Measurements from ENCODE around the gene SMIM10.

The SMIM10 gene

DNA sequence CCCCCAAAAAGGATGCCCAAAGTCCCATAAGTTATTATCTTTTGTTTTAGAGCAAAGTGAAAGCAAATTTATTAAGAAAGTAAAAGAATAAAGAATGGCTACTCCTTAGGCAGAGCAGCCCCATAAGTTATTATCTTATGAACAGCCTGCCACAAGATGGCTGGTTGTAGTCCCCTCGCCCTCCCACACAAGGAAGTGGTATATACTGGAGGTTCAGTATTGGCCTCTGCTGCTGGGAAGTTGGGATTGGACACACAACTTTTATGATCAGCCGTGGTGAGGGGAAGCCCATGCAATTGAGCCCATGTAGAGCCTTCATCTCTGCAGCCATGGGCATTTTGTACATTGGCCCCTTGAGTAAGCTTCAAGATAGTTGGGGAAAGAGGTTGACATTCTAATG, 8.0 kb upstream of the SMIM10 start:
- TF ChIP-seq POLR2AphosphoS5 (IDR thresholded peaks at IDR 0.05; ENCODE audit: low read depth, low read length): no peak
- TF ChIP-seq FOXP2 (optimal IDR thresholded peaks at IDR 0.05; ENCODE audit: borderline replicate concordance, extremely low read depth, extremely low read length, insufficient read depth): no peak
- TF ChIP-seq, protein P1, sequence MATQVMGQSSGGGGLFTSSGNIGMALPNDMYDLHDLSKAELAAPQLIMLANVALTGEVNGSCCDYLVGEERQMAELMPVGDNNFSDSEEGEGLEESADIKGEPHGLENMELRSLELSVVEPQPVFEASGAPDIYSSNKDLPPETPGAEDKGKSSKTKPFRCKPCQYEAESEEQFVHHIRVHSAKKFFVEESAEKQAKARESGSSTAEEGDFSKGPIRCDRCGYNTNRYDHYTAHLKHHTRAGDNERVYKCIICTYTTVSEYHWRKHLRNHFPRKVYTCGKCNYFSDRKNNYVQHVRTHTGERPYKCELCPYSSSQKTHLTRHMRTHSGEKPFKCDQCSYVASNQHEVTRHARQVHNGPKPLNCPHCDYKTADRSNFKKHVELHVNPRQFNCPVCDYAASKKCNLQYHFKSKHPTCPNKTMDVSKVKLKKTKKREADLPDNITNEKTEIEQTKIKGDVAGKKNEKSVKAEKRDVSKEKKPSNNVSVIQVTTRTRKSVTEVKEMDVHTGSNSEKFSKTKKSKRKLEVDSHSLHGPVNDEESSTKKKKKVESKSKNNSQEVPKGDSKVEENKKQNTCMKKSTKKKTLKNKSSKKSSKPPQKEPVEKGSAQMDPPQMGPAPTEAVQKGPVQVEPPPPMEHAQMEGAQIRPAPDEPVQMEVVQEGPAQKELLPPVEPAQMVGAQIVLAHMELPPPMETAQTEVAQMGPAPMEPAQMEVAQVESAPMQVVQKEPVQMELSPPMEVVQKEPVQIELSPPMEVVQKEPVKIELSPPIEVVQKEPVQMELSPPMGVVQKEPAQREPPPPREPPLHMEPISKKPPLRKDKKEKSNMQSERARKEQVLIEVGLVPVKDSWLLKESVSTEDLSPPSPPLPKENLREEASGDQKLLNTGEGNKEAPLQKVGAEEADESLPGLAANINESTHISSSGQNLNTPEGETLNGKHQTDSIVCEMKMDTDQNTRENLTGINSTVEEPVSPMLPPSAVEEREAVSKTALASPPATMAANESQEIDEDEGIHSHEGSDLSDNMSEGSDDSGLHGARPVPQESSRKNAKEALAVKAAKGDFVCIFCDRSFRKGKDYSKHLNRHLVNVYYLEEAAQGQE (IDR thresholded peaks at IDR 0.05; ENCODE audit: insufficient read depth in 1 of 2, low read depth in 2 of 2, low read length in 2 of 2): no peak
- TF ChIP-seq SIN3A (IDR thresholded peaks at IDR 0.05; ENCODE audit: borderline replicate concordance, insufficient read depth, low read length): no peak

GRCh38 chrX:134985479-134985878, 5.3 kb upstream of the SMIM10 start:
- no peak for TF ChIP-seq FOXP2 (optimal IDR thresholded peaks at IDR 0.05; ENCODE audit: borderline replicate concordance, extremely low read depth, extremely low read length, insufficient read depth)
- no peak for TF ChIP-seq POLR2AphosphoS5 (IDR thresholded peaks at IDR 0.05; ENCODE audit: low read depth, low read length)
- no peak for TF ChIP-seq SIN3A (IDR thresholded peaks at IDR 0.05; ENCODE audit: borderline replicate concordance, insufficient read depth, low read length)
- no peak for TF ChIP-seq TAF1 (IDR thresholded peaks at IDR 0.05; ENCODE audit: borderline replicate concordance, insufficient read depth, low read length)

DNA sequence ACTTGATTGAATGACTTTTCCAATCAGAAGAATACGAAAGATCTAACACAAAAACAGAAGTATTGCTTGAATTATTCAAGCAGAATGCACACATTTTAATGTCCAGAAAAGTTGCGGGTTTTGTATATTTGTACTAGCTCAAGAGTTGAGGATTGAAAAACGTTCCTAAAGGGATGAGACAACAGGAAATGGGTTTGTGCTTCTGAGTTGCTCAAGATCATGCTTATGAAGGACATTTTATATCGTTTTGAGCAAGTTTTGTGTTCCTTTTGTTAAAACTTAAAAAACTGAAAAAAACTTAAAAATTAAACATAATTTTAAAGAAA, 353 bp upstream of the SMIM10 start:
- TF ChIP-seq FOXP2 (optimal IDR thresholded peaks at IDR 0.05; ENCODE audit: borderline replicate concordance, extremely low read depth, extremely low read length, insufficient read depth): no peak
- TF ChIP-seq, protein P1 (IDR thresholded peaks at IDR 0.05; ENCODE audit: insufficient read depth in 1 of 2, low read depth in 2 of 2, low read length in 2 of 2): no peak
- no peak for TF ChIP-seq POLR2AphosphoS5 (IDR thresholded peaks at IDR 0.05; ENCODE audit: low read depth, low read length)
- TF ChIP-seq TAF1 (IDR thresholded peaks at IDR 0.05; ENCODE audit: borderline replicate concordance, insufficient read depth, low read length): no peak
- no peak for TF ChIP-seq SIN3A (IDR thresholded peaks at IDR 0.05; ENCODE audit: borderline replicate concordance, insufficient read depth, low read length)

DNA sequence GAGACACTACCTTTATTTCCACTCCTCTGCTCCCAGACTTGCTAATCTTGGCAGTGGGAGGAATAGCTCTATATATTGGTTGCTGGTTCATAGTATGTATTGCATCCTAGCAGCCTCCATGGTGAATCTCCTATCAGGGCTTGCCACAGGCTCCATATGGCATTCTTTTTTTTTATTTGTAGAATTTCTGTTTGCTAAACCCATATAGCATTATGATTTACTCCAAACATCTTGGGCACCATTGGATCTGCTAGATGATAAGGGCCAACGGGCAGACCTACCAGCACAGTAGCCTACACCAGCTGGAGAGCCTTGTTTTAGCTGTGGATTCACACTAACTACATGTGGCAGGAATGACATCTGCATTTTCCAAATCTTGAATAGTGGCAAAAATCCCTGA, 6.9 kb downstream of the SMIM10 start:
- TF ChIP-seq TAF1 (IDR thresholded peaks at IDR 0.05; ENCODE audit: borderline replicate concordance, insufficient read depth, low read length): no peak
- TF ChIP-seq, protein P1 (IDR thresholded peaks at IDR 0.05; ENCODE audit: insufficient read depth in 1 of 2, low read depth in 2 of 2, low read length in 2 of 2): no peak

- TF ChIP-seq TAF1 (IDR thresholded peaks at IDR 0.05; ENCODE audit: borderline replicate concordance, insufficient read depth, low read length) (no peak), POLR2AphosphoS5 (IDR thresholded peaks at IDR 0.05; ENCODE audit: low read depth, low read length) (no peak), FOXP2 (optimal IDR thresholded peaks at IDR 0.05; ENCODE audit: borderline replicate concordance, extremely low read depth, extremely low read length, insufficient read depth) (no peak), SIN3A (IDR thresholded peaks at IDR 0.05; ENCODE audit: borderline replicate concordance, insufficient read depth, low read length) (no peak)
- TF ChIP-seq, protein P1 (IDR thresholded peaks at IDR 0.05; ENCODE audit: insufficient read depth in 1 of 2, low read depth in 2 of 2, low read length in 2 of 2): no peak
Measured at GRCh38 chrX:134998246-134998645, 7.5 kb downstream of the SMIM10 start.
